Measurements from ENCODE around the gene CHIC2. TPM values are rescaled to one million over a fixed set of nuclear protein-coding genes. Genes with fewer than 3 reads are reported as not detected.

Gene CHIC2
- total and polyA plus RNA-seq, 2 donors (not counting 1 experiment from before 2014, with no cell fraction given) = 39.4 to 52.0 TPM

GRCh38 chr4:54062392-54062791, 2.0 kb downstream of the CHIC2 start:
- TF ChIP-seq EZH2 (IDR thresholded peaks at IDR 0.05; ENCODE audit: low read length, missing control alignments) (no peak), CTCF (conservative IDR thresholded peaks at IDR 0.05 in 1 of 2, IDR thresholded peaks at IDR 0.05 in 1 of 2; ENCODE audit: low read depth in 1 of 2, low read length in 2 of 2) (no peak)
- Histone ChIP-seq H3K9ac (ENCODE audit: insufficient read depth, low read length) (peak overlapping the region; percentile 13), H3K27ac (ENCODE audit: insufficient read depth, low read length) (no peak overlapping the region), H3K36me3 (ENCODE audit: control insufficient read depth, insufficient read depth, low read length) (no peaks in the 10 kb centered on the region), H3K4me1 (ENCODE audit: control insufficient read depth, extremely low read depth, insufficient read depth, low read length) (peaks cover 15% of the 10 kb centered on the region), H3K27me3 (ENCODE audit: control insufficient read depth, insufficient read depth, low read length) (no peaks in the 10 kb centered on the region), H3K4me3 (replicated peaks in 1 of 4; ENCODE audit: control extremely low read depth in 1 of 4, insufficient read depth in 1 of 4, low read depth in 3 of 4, low read length in 4 of 4) (peak overlapping the region; percentile 86 to 95 (median 92)), H4K20me1 (ENCODE audit: control insufficient read depth, extremely low read depth, insufficient read depth, low read length) (peaks cover 4% of the 10 kb centered on the region), H2AFZ (ENCODE audit: low read length) (no peak overlapping the region), H3K4me2 (ENCODE audit: extremely low read depth, insufficient read depth, low read length) (peak overlapping the region; percentile 77), H3K79me2 (ENCODE audit: control insufficient read depth, insufficient read depth, low read length) (peaks cover 68% of the 10 kb centered on the region), H3K9me3 (ENCODE audit: control insufficient read depth, insufficient read depth, low read depth, low read length) (no peaks in the 10 kb centered on the region)
- DNase-seq (ENCODE audit: low read depth in 2 of 2) = no peak

- Histone ChIP-seq H3K27me3 (ENCODE audit: control insufficient read depth, insufficient read depth, low read length) (no peaks in the 10 kb centered on the region), H3K36me3 (ENCODE audit: control insufficient read depth, insufficient read depth, low read length) (no peaks in the 10 kb centered on the region), H3K4me2 (ENCODE audit: extremely low read depth, insufficient read depth, low read length) (peak overlapping the region; percentile 77), H3K4me1 (ENCODE audit: control insufficient read depth, extremely low read depth, insufficient read depth, low read length) (peaks cover 12% of the 10 kb centered on the region), H3K27ac (ENCODE audit: insufficient read depth, low read length) (no peak overlapping the region), H3K4me3 (replicated peaks in 1 of 4; ENCODE audit: control extremely low read depth in 1 of 4, insufficient read depth in 1 of 4, low read depth in 3 of 4, low read length in 4 of 4) (peak overlapping the region; percentile 86 to 95 (median 92)), H3K9me3 (ENCODE audit: control insufficient read depth, insufficient read depth, low read depth, low read length) (no peaks in the 10 kb centered on the region), H3K9ac (ENCODE audit: insufficient read depth, low read length) (no peak overlapping the region), H4K20me1 (ENCODE audit: control insufficient read depth, extremely low read depth, insufficient read depth, low read length) (peaks cover 4% of the 10 kb centered on the region), H2AFZ (ENCODE audit: low read length) (no peak overlapping the region), H3K79me2 (ENCODE audit: control insufficient read depth, insufficient read depth, low read length) (peaks cover 73% of the 10 kb centered on the region)
- TF ChIP-seq EZH2 (IDR thresholded peaks at IDR 0.05; ENCODE audit: low read length, missing control alignments) = no peak
- no peak for TF ChIP-seq CTCF (conservative IDR thresholded peaks at IDR 0.05 in 1 of 2, IDR thresholded peaks at IDR 0.05 in 1 of 2; ENCODE audit: low read depth in 1 of 2, low read length in 2 of 2)
- DNase-seq (ENCODE audit: low read depth in 2 of 2) = no peak
These were observed 2.5 kb downstream of the CHIC2 start for GRCh38 chr4:54061873-54062272.

GRCh38 chr4:54061067-54061466, 3.3 kb downstream of the CHIC2 start:
- peaks cover 81% of the 10 kb centered on the region for H3K79me2 ChIP-seq (ENCODE audit: control insufficient read depth, insufficient read depth, low read length)
- no peak overlapping the region for H2AFZ ChIP-seq (ENCODE audit: low read length)
- no peak overlapping the region for H3K9ac ChIP-seq (ENCODE audit: insufficient read depth, low read length)
- H3K27me3 ChIP-seq (ENCODE audit: control insufficient read depth, insufficient read depth, low read length) = no peaks in the 10 kb centered on the region
- H3K36me3 ChIP-seq (ENCODE audit: control insufficient read depth, insufficient read depth, low read length) = no peaks in the 10 kb centered on the region
- H3K4me1 ChIP-seq (ENCODE audit: control insufficient read depth, extremely low read depth, insufficient read depth, low read length) = peaks cover 9% of the 10 kb centered on the region
- H3K4me3 ChIP-seq (replicated peaks in 1 of 4; ENCODE audit: control extremely low read depth in 1 of 4, insufficient read depth in 1 of 4, low read depth in 3 of 4, low read length in 4 of 4) = peak overlapping the region; percentile 86 to 95 (median 92)
- DNase-seq (ENCODE audit: low read depth in 2 of 2) = no peak
- peak overlapping the region; percentile 77 for H3K4me2 ChIP-seq (ENCODE audit: extremely low read depth, insufficient read depth, low read length)
- no peak overlapping the region for H3K27ac ChIP-seq (ENCODE audit: insufficient read depth, low read length)
- no peaks in the 10 kb centered on the region for H3K9me3 ChIP-seq (ENCODE audit: control insufficient read depth, insufficient read depth, low read depth, low read length)
- H4K20me1 ChIP-seq (ENCODE audit: control insufficient read depth, extremely low read depth, insufficient read depth, low read length) = peaks cover 4% of the 10 kb centered on the region
- TF ChIP-seq CTCF (conservative IDR thresholded peaks at IDR 0.05 in 1 of 2, IDR thresholded peaks at IDR 0.05 in 1 of 2; ENCODE audit: low read depth in 1 of 2, low read length in 2 of 2) = no peak
- TF ChIP-seq EZH2 (IDR thresholded peaks at IDR 0.05; ENCODE audit: low read length, missing control alignments) = no peak

Data from fibroblast of lung (primary cell).